RCC 7860 (cell line): ENCODE results near the gene ZNF778.
"Not testable (repeated sequence)": the region's sequence is repeated elsewhere in the genome, so short reads cannot be mapped to it uniquely, and the experiment has no call there.

Experiments
- DNase-seq: peaks from one replicate; pipeline ENCODE4 v3.0.0-alpha.2; 2015; ENCODE audit warnings: low spot score
- FAIRE-seq: peaks from 2 replicates; lab custom pipeline; 2012; peaks lifted over from hg19 to GRCh38; lab: Jason Lieb, UNC

ZNF778 gene

GRCh38 chr16:89248196-89248982 is 30.9 kb downstream of the ZNF778 start:
- no peak for DNase-seq
- no peak for FAIRE-seq

GRCh38 chr16:89253548-89254287 is 36.2 kb downstream of the ZNF778 start:
- DNase-seq, result no peak
- FAIRE-seq, result no peak

- FAIRE-seq (no peak), DNase-seq (peak; percentile 20)
Observed at GRCh38 chr16:89256651-89257254, 39.2 kb downstream of the ZNF778 start.

GRCh38 chr16:89257281-89257731 is 39.8 kb downstream of the ZNF778 start:
- no peak for FAIRE-seq
- DNase-seq, result no peak

- FAIRE-seq (no peak), DNase-seq (no peak)
Observed at GRCh38 chr16:89257757-89258465, 40.4 kb downstream of the ZNF778 start.

GRCh38 chr16:89259901-89260300 is 42.4 kb downstream of the ZNF778 start:
- FAIRE-seq, DNase-seq: not testable (repeated sequence)

GRCh38 chr16:89261691-89262563 is 44.4 kb downstream of the ZNF778 start:
- no peak for DNase-seq
- no peak for FAIRE-seq

- no peak for DNase-seq
Observed at GRCh38 chr16:89264800-89265550, 47.5 kb downstream of the ZNF778 start.

GRCh38 chr16:89265647-89266046 is 48.1 kb downstream of the ZNF778 start:
- FAIRE-seq (no peak), DNase-seq (no peak)

More at GRCh38 chr16:89264800-89265550, 47.5 kb downstream of the ZNF778 start:
- no peak for FAIRE-seq

- DNase-seq (no peak), FAIRE-seq (no peak)
Observed at GRCh38 chr16:89266521-89267134, 49.1 kb downstream of the ZNF778 start.

- not testable (repeated sequence) for FAIRE-seq, DNase-seq
Observed at GRCh38 chr16:89267746-89268145, 50.2 kb downstream of the ZNF778 start.

- FAIRE-seq (no peak), DNase-seq (no peak)
Observed at GRCh38 chr16:89268585-89268984, 51.1 kb downstream of the ZNF778 start.

- FAIRE-seq (no peak), DNase-seq (no peak)
Observed at GRCh38 chr16:89268987-89269735, 51.7 kb downstream of the ZNF778 start.

- FAIRE-seq, result no peak
- no peak for DNase-seq
Observed at GRCh38 chr16:89269805-89270665, 52.5 kb downstream of the ZNF778 start.

- FAIRE-seq, result no peak
- DNase-seq, result no peak
Observed at GRCh38 chr16:89270666-89271345, 53.3 kb downstream of the ZNF778 start.

- DNase-seq, result no peak
- no peak for FAIRE-seq
Observed at GRCh38 chr16:89272631-89273030, 55.1 kb downstream of the ZNF778 start.
